Measurements from ENCODE around the gene MIF.
"Not testable (repeated sequence)": the region's sequence is repeated elsewhere in the genome, so short reads cannot be mapped to it uniquely, and the experiment has no call there.

The MIF gene

DNA sequence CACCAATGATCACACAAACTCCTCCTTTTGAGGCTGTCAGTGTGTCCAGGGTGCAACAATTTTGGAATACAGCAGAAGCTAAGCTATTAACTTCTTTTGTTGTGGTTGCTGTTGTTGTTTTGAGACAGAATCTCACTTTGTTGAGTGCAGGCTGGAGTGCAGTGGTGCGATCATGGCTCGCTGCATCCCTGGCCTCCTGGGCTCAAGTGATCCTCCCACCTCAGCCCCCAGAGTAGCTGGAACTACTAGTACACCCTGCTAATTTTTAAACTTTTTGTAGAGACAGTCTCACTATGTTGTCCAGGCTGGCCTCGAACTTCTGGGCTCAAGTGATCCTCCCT lies 44.8 kb downstream of the MIF start:
- TF ChIP-seq, protein P1, sequence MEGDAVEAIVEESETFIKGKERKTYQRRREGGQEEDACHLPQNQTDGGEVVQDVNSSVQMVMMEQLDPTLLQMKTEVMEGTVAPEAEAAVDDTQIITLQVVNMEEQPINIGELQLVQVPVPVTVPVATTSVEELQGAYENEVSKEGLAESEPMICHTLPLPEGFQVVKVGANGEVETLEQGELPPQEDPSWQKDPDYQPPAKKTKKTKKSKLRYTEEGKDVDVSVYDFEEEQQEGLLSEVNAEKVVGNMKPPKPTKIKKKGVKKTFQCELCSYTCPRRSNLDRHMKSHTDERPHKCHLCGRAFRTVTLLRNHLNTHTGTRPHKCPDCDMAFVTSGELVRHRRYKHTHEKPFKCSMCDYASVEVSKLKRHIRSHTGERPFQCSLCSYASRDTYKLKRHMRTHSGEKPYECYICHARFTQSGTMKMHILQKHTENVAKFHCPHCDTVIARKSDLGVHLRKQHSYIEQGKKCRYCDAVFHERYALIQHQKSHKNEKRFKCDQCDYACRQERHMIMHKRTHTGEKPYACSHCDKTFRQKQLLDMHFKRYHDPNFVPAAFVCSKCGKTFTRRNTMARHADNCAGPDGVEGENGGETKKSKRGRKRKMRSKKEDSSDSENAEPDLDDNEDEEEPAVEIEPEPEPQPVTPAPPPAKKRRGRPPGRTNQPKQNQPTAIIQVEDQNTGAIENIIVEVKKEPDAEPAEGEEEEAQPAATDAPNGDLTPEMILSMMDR (IDR thresholded peaks at IDR 0.05; ENCODE audit: low read depth, low read length): no peak
- no peak overlapping the region for H3K4me3 ChIP-seq (ENCODE audit: low read depth, low read length)

DNA sequence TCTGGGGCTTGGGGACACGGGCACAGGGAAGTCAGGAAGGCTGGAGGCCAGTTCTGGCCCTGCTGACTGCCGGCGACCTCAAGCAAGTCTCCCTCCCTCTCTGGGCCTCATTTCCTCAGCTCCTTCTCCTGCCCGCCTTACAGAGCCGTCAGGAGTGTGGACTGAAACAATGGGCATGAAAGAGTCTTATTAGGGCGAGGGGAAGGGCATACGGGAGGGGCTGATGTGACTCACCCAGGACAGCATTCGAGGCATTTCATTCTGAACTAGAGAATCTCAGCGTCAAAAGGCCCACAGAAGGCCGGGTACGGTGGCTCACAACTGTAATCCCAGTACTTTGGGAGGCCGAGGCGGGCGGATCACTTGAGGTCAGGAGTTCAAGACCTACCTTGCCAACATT lies 46.0 kb downstream of the MIF start:
- H3K4me3 ChIP-seq (ENCODE audit: low read depth, low read length): not testable (repeated sequence)
